GM23338 (cell line): Measurements from ENCODE around the gene STAB2.

Experiments used
- CREB1 ChIP-seq: fragments of 250-450 bp; sonication (Bioruptor Pico); IDR thresholded peaks from 2 replicates; pipeline ENCODE4 v1.5.0; 2020; ENCODE audit warnings: low read depth, mild to moderate bottlenecking, moderate library complexity
- EZH2 ChIP-seq: fragments of 200-600 bp; sonication (generic); IDR thresholded peaks from one replicate; pipeline ENCODE4 v1.8.0; 2017; ENCODE audit warnings: antibody characterized with exemption, mild to moderate bottlenecking, low read depth; ENCODE audit not compliant: unreplicated experiment
- EZH2phosphoT487 ChIP-seq: fragments of 200-600 bp; sonication (generic); IDR thresholded peaks from one replicate; pipeline ENCODE4 v1.8.1; 2018; ENCODE audit warnings: antibody characterized with exemption; ENCODE audit not compliant: unreplicated experiment
- JUNB ChIP-seq: IDR thresholded peaks from one replicate; pipeline ENCODE4 v1.6.1; 2016; ENCODE audit warnings: antibody characterized with exemption; ENCODE audit not compliant: unreplicated experiment
- POLR2AphosphoS5 ChIP-seq: IDR thresholded peaks from 2 replicates; pipeline ENCODE4 v1.6.1; 2016; ENCODE audit warnings: antibody characterized with exemption, low read depth
- ZNF114 ChIP-seq: fragments of 250-450 bp; sonication (Bioruptor Pico); IDR thresholded peaks from 2 replicates; pipeline ENCODE4 v1.5.0; 2020; ENCODE audit warnings: mild to moderate bottlenecking, moderate library complexity
- TF ChIP-seq, protein P1 (sequence below), 2 experiments: fragments of 200-600 bp in 1 of 2; sonication (generic) in 1 of 2; conservative IDR thresholded peaks; 2 replicates each; pipeline versions ENCODE4 v1.5.1 to v1.6.1; 2016 to 2017; ENCODE audit warnings: antibody characterized with exemption in 2 of 2, low read depth in 2 of 2, mild to moderate bottlenecking in 2 of 2, moderate library complexity in 1 of 2
- TF ChIP-seq, protein P2 (sequence below): IDR thresholded peaks from one replicate; pipeline ENCODE4 v1.6.1; 2018; ENCODE audit warnings: antibody characterized with exemption; ENCODE audit not compliant: unreplicated experiment
- TF ChIP-seq, protein P3 (sequence below): fragments of 250-450 bp; sonication (Bioruptor Pico); IDR thresholded peaks from 2 replicates; pipeline ENCODE4 v1.5.0; 2020; ENCODE audit warnings: mild to moderate bottlenecking, moderate library complexity

DNA sequence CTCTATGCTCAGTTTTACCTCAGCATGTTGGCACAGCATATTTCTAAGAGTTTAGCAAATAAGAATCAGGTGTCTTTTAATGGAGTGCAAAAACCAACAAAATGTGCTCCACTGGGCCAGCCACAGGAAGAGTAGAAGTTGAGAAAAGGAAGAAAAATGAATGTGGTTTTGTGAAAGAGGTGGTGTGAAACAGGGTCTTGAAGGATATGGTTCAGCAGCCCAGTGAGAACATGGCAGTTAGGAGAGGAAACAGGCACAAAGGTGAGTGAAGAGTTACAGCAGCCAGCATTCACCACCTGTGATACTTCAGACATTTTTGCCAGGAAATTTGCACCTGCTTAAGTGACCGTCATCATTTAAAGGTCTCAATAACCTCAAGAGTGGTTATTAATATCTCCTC is 2.4 kb downstream of the STAB2 start:
- TF ChIP-seq EZH2 (no peak), EZH2phosphoT487 (no peak), CREB1 (CRISPR knock-in tag) (no peak), POLR2AphosphoS5 (no peak), JUNB (no peak), ZNF114 (CRISPR knock-in tag) (no peak)
- TF ChIP-seq, protein P1, sequence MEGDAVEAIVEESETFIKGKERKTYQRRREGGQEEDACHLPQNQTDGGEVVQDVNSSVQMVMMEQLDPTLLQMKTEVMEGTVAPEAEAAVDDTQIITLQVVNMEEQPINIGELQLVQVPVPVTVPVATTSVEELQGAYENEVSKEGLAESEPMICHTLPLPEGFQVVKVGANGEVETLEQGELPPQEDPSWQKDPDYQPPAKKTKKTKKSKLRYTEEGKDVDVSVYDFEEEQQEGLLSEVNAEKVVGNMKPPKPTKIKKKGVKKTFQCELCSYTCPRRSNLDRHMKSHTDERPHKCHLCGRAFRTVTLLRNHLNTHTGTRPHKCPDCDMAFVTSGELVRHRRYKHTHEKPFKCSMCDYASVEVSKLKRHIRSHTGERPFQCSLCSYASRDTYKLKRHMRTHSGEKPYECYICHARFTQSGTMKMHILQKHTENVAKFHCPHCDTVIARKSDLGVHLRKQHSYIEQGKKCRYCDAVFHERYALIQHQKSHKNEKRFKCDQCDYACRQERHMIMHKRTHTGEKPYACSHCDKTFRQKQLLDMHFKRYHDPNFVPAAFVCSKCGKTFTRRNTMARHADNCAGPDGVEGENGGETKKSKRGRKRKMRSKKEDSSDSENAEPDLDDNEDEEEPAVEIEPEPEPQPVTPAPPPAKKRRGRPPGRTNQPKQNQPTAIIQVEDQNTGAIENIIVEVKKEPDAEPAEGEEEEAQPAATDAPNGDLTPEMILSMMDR (conservative IDR thresholded peaks at IDR 0.05; ENCODE audit: low read depth in 2 of 2) = no peak
- TF ChIP-seq, protein P2, sequence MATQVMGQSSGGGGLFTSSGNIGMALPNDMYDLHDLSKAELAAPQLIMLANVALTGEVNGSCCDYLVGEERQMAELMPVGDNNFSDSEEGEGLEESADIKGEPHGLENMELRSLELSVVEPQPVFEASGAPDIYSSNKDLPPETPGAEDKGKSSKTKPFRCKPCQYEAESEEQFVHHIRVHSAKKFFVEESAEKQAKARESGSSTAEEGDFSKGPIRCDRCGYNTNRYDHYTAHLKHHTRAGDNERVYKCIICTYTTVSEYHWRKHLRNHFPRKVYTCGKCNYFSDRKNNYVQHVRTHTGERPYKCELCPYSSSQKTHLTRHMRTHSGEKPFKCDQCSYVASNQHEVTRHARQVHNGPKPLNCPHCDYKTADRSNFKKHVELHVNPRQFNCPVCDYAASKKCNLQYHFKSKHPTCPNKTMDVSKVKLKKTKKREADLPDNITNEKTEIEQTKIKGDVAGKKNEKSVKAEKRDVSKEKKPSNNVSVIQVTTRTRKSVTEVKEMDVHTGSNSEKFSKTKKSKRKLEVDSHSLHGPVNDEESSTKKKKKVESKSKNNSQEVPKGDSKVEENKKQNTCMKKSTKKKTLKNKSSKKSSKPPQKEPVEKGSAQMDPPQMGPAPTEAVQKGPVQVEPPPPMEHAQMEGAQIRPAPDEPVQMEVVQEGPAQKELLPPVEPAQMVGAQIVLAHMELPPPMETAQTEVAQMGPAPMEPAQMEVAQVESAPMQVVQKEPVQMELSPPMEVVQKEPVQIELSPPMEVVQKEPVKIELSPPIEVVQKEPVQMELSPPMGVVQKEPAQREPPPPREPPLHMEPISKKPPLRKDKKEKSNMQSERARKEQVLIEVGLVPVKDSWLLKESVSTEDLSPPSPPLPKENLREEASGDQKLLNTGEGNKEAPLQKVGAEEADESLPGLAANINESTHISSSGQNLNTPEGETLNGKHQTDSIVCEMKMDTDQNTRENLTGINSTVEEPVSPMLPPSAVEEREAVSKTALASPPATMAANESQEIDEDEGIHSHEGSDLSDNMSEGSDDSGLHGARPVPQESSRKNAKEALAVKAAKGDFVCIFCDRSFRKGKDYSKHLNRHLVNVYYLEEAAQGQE = no peak
- TF ChIP-seq, protein P3, sequence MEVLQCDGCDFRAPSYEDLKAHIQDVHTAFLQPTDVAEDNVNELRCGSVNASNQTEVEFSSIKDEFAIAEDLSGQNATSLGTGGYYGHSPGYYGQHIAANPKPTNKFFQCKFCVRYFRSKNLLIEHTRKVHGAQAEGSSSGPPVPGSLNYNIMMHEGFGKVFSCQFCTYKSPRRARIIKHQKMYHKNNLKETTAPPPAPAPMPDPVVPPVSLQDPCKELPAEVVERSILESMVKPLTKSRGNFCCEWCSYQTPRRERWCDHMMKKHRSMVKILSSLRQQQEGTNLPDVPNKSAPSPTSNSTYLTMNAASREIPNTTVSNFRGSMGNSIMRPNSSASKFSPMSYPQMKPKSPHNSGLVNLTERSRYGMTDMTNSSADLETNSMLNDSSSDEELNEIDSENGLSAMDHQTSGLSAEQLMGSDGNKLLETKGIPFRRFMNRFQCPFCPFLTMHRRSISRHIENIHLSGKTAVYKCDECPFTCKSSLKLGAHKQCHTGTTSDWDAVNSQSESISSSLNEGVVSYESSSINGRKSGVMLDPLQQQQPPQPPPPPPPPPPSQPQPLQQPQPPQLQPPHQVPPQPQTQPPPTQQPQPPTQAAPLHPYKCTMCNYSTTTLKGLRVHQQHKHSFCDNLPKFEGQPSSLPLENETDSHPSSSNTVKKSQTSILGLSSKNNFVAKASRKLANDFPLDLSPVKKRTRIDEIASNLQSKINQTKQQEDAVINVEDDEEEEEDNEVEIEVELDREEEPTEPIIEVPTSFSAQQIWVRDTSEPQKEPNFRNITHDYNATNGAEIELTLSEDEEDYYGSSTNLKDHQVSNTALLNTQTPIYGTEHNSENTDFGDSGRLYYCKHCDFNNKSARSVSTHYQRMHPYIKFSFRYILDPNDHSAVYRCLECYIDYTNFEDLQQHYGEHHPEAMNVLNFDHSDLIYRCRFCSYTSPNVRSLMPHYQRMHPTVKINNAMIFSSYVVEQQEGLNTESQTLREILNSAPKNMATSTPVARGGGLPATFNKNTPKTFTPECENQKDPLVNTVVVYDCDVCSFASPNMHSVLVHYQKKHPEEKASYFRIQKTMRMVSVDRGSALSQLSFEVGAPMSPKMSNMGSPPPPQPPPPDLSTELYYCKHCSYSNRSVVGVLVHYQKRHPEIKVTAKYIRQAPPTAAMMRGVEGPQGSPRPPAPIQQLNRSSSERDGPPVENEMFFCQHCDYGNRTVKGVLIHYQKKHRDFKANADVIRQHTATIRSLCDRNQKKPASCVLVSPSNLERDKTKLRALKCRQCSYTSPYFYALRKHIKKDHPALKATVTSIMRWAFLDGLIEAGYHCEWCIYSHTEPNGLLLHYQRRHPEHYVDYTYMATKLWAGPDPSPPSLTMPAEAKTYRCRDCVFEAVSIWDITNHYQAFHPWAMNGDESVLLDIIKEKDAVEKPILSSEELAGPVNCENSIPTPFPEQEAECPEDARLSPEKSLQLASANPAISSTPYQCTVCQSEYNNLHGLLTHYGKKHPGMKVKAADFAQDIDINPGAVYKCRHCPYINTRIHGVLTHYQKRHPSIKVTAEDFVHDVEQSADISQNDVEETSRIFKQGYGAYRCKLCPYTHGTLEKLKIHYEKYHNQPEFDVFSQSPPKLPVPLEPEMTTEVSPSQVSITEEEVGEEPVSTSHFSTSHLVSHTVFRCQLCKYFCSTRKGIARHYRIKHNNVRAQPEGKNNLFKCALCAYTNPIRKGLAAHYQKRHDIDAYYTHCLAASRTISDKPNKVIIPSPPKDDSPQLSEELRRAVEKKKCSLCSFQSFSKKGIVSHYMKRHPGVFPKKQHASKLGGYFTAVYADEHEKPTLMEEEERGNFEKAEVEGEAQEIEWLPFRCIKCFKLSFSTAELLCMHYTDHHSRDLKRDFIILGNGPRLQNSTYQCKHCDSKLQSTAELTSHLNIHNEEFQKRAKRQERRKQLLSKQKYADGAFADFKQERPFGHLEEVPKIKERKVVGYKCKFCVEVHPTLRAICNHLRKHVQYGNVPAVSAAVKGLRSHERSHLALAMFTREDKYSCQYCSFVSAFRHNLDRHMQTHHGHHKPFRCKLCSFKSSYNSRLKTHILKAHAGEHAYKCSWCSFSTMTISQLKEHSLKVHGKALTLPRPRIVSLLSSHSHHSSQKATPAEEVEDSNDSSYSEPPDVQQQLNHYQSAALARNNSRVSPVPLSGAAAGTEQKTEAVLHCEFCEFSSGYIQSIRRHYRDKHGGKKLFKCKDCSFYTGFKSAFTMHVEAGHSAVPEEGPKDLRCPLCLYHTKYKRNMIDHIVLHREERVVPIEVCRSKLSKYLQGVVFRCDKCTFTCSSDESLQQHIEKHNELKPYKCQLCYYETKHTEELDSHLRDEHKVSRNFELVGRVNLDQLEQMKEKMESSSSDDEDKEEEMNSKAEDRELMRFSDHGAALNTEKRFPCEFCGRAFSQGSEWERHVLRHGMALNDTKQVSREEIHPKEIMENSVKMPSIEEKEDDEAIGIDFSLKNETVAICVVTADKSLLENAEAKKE (CRISPR knock-in tag) = no peak
